GM19025 (cell line): ENCODE data around the gene ARRDC3.
"Not testable (repeated sequence)": the region's sequence is repeated elsewhere in the genome, so short reads cannot be mapped to it uniquely, and the experiment has no call there.

Source experiments
- ATAC-seq: cut with Tn5 transposase; IDR thresholded peaks from one replicate; pipeline ENCODE4 v1.9.1; 2021; ENCODE audit warnings: mild to moderate bottlenecking, low read depth, moderate library complexity; ENCODE audit not compliant: unreplicated experiment

The ARRDC3 gene

DNA sequence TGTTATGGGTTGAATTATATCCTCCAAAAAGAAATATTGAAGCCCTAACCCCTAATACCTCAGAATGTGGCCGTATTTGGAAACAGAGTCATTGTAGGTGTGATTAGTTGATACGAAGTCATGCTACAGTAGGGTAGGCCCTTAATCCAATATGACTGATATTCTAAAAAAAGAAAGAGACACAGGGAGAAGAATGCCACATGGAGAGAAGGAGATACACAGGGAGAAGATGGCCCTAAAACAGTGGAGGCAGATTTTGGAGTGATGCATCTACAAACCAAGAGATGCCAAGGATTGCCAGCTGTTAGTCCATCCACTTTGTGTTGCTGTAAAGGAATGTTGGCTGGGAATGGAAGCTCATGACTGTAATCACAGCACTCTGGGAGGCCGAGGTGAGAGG is 21.3 kb downstream of the ARRDC3 start:
- no peak for ATAC-seq

DNA sequence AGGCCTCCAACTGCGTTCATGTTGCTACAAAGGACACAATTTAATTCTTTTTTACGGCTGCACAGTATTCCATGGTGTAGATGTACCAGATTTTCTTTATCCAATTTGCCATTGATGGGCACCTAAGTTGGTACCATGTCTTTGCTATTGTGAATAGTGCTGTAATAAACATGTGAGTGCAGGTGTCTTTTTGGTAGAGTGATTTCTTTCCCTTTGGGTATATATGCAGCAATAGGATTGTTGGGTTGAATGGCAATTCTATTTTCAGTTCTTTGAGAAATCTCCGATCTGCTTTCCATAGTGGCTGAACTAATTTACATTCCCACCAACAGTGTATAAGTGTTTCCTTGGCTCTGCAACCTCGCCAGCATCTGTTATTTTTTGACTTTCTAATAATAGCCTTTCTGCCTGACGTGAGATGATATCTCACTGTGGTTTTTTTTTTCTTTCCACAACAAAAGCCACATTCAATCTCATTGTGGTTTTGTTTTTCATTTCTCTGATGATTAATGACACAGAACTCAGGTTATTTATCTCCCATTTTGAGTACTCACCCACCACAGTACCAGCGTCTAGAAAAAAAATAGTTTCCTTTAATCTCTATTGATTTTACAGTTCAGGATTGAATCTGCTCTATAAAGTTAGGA is 21.9 kb downstream of the ARRDC3 start:
- ATAC-seq = peak; percentile 60

DNA sequence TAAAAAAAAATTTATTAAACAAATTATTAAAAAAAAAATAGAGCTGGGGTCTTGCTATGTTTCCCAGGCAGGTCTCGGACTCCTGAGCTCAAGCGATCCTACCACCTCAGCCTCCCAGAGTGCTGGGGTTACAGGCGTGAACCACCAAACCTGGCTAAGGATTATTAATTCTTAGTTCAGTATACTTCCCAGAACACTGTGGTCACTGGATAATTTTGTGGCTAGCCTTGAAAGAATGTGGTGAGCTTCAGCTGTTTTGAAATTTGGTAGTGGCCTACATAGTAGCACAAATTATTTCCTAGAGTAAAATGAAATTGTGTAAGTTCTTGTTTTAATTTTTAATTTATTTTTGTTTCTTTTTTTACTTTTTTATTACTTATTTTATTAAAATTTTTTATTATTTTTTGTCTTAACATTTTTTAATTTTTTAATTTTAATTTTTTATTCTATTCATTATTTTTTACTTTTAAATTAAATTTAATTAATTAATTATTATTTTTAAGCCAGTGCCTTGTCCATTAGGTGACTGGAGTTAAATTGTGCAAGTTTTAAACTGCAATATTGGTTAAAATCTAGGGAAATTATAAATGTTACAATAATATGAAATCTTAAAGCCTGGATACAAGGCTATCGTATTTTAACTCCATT is 23.0 kb downstream of the ARRDC3 start:
- ATAC-seq = no peak

- ATAC-seq = no peak
Observed at GRCh38 chr5:91357806-91358205, 25.3 kb downstream of the ARRDC3 start.

- no peak for ATAC-seq
Observed at GRCh38 chr5:91357012-91357634, 26.0 kb downstream of the ARRDC3 start.

DNA sequence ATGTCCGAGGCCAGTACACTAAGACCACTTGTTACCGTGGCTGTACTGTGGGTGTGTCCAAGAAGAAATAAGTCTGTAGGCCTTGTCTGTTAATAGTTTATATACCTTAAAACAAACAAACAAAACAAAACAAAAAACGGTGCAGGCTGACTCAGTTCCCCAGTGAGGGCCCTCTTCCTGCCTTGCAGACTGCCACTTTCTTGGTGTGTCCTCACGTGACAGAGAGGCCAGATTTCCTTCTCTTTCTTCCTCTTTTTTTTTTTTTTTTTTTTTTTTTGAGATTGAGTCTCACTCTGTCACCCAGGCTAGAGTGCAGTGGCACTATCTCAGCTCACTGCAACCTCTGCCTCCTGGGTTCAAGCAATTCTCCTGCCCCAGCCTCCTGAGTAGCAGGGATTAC is 28.2 kb downstream of the ARRDC3 start:
- not testable (repeated sequence) for ATAC-seq

GRCh38 chr5:91352831-91353695 is 30.1 kb downstream of the ARRDC3 start:
- ATAC-seq = no peak

- no peak for ATAC-seq
Observed at GRCh38 chr5:91345461-91345860, 37.7 kb downstream of the ARRDC3 start.

DNA sequence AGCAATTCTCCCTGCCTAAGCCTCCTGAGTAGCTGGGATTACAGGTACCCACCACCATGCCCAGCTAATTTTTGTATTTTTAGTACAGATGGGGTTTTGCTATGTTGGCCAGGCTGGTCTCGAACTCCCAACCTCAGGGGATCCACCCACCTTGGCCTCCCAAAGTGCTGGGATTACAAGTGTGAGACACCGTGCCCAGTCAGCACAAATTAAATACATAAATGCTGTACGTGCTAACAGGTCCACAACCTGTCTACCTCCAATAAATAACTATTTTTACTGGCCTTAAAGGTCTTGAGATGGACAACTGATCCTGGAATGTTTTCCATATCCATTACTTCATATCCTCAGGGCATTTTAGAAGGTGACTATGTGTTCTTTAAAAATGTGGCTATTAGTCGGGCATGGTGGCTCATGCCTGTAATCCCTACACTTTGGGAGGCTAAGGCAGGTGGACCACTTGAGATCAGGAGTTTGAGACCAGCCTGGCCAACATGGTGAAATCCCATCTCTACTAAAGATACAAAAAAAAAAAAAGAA is 38.4 kb downstream of the ARRDC3 start:
- not testable (repeated sequence) for ATAC-seq

DNA sequence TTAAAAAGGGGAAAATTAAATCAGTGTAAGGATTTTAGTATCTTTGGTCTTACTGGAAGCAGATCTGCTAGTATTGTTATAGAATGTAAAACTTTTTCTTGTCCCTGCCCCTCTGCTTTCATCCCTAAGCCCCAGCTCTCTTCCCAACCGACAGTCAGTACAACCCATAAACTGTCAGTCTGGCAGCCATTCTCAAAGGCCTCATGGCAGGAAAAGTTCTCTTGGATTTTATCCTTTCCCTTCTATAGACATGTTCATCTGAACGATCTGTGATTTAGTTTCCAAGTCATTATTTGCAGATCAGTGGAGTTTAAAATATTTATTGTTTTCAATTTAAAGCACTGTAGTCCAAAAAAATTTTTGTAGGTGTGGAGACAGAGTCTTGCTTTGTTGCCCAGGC is 39.2 kb downstream of the ARRDC3 start:
- ATAC-seq = no peak

DNA sequence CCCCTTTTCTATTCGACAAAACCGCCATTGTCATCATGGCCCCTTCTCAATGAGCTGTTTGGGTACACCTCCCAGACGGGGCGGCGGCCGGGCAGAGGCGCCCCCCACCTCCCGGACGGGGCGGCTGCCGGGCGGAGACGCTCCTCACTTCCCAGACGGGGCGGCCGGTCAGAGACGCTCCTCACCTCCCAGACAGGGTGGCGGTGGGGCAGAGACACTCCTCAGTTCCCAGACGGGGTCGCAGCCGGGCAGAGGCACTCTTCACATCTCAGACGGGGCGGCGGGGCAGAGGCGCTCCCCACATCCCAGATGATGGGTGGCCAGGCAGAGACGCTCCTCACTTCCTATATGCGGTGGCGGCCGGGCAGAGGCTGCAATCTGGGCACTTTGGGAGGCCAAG is 40.2 kb downstream of the ARRDC3 start:
- ATAC-seq = not testable (repeated sequence)

DNA sequence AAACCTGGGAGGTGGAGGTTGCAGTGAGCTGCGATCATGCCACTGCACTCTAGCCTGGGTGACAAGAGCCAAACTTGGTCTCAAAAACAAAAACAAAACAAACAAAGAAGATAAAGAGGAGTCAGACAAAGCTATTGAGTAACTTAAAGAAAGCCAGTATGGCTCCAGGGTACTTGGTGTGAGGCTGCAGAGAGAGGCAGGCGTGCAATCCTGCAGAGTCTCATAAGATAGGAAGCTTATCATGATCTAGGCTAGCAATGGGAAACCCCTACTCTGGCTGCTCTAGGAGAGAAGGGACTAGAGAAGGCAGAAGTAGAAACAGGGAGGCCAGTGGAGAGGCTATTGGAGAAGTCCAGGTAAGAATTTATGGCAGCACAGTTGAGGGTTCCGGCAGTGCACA is 42.0 kb downstream of the ARRDC3 start:
- no peak for ATAC-seq

DNA sequence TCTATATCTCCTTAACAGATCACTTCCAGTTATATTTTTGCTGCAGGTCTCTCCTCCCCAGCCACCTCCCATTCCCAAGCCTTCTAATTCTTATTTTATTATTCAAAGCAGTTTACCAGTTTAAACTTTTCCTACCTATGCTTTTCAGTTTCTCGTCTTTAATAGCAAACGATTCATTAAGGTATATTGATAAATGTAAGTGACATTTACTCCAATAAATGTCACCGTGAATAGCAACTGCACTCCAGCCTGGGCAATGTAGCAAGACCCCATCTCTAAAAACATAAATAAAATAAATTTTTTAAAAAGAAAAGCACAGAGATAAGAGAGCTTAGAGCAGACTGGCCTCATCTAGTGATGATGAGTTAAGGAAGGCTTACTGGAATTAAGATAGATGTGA is 42.6 kb downstream of the ARRDC3 start:
- ATAC-seq = no peak

- ATAC-seq = no peak
Observed at GRCh38 chr5:91339063-91339705, 43.9 kb downstream of the ARRDC3 start.

- ATAC-seq = peak; percentile 81
Observed at GRCh38 chr5:91332267-91333045, 50.7 kb downstream of the ARRDC3 start.

DNA sequence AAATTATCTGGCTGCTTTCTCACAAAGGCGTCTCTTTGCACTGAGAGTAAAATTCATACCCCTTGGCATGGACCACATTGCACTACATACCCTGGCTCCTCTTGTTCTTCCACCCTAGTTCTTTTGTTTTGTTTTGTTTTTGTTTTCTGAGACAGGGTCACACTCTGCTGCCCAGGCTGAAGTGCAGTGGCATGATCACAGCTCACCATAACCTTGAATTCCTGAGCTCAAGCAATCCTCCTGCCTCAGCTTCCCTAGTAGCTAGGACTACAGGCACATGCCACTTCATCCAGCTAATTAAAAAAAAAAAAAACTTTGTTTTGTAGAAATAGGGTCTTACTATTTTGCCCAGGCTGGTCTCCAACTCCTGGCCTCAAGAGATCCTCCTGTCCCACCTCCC is 51.4 kb downstream of the ARRDC3 start:
- no peak for ATAC-seq

DNA sequence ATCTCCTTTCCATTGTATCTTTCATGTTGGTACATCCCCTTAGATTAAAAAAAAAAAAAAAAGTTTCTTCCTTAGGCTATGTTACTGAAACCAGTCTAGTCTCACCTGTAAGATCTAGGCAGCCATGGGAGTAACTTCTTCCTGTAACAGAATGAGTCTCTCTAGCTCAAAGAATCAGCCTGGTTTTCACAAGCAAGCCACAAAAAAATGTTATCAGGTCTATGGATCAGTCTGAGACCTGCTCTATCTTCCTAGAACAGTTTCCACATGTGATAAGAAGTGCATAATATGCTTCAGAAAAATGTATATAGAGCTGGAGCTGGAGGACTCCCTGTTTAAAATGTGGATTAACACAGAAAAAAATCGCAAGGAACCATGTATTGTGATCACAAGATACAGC is 53.8 kb downstream of the ARRDC3 start:
- no peak for ATAC-seq

GRCh38 chr5:91328743-91329142 is 54.4 kb downstream of the ARRDC3 start:
- ATAC-seq = no peak

GRCh38 chr5:91322981-91323380 is 60.1 kb downstream of the ARRDC3 start:
- not testable (repeated sequence) for ATAC-seq

GRCh38 chr5:91319667-91320066 is 63.5 kb downstream of the ARRDC3 start:
- no peak for ATAC-seq
